A673 (cell line): ENCODE results near the gene MAZ. TPM values are rescaled to one million over a fixed set of nuclear protein-coding genes. Genes with fewer than 3 reads are reported as not detected.

Experiments
- BruUV-seq: library from RNA; stranded (reverse); fragments of 400-500 nt; replicated peaks from 2 replicates; lab custom pipeline; 2021; lab: Mats Ljungman, UMichigan
- CTCF ChIA-PET: fragments of 300-600 bp; sonication (Branson Sonifier 250); formaldehyde crosslinking; loops from one replicate; lab custom pipeline; 2022; ENCODE audit warnings: antibody characterized with exemption; lab: Charles Lee
- POLR2A ChIA-PET: fragments of 300-600 bp; sonication (Branson Sonifier 250); formaldehyde crosslinking; loops from one replicate; lab custom pipeline; 2022; ENCODE audit warnings: antibody characterized with exemption; ENCODE audit not compliant: low non-redundant PET; lab: Charles Lee
- DNase-seq: peaks from one replicate; pipeline ENCODE4 v3.0.0-alpha.2; 2015; ENCODE audit warnings: low spot score
- H3K27ac ChIP-seq: fragments of 200-600 bp; sonication (generic); 2 replicates; pipeline ENCODE4 v1.5.1; 2016; ENCODE audit warnings: mixed run types, low read depth, mild to moderate bottlenecking, mixed read lengths, antibody characterized with exemption, low read length; ENCODE audit not compliant: poor library complexity, severe bottlenecking
- H3K27me3 ChIP-seq: fragments of 200-600 bp; sonication (generic); replicated peaks from 2 replicates; pipeline ENCODE4 v1.6.1; 2017; ENCODE audit warnings: mixed run types, low read depth, mild to moderate bottlenecking, mixed read lengths, antibody characterized with exemption, low read length; ENCODE audit not compliant: insufficient read depth, poor library complexity
- H3K36me3 ChIP-seq: fragments of 200-600 bp; sonication (generic); 2 replicates; pipeline ENCODE4 v1.6.1; 2016; ENCODE audit warnings: mixed run types, mild to moderate bottlenecking, mixed read lengths, antibody characterized with exemption, low read length; ENCODE audit not compliant: insufficient read depth, poor library complexity, severe bottlenecking
- H3K4me1 ChIP-seq: fragments of 200-600 bp; sonication (generic); 2 replicates; pipeline ENCODE4 v1.6.1; 2017; ENCODE audit warnings: mixed run types, mild to moderate bottlenecking, mixed read lengths, antibody characterized with exemption, low read length; ENCODE audit not compliant: insufficient read depth, poor library complexity, severe bottlenecking
- H3K4me3 ChIP-seq: fragments of 200-600 bp; sonication (generic); 2 replicates; pipeline ENCODE4 v1.5.1; 2016; ENCODE audit warnings: low read depth, mixed run types, mild to moderate bottlenecking, mixed read lengths, low read length; ENCODE audit not compliant: poor library complexity, severe bottlenecking
- H3K9me3 ChIP-seq: fragments of 200-600 bp; sonication (generic); 2 replicates; pipeline ENCODE4 v1.6.1; 2016; ENCODE audit warnings: mixed run types, low read depth, mild to moderate bottlenecking, mixed read lengths, antibody characterized with exemption, low read length; ENCODE audit not compliant: poor library complexity, severe bottlenecking
- EZH2 ChIP-seq: fragments of 200-600 bp; sonication (generic); IDR thresholded peaks from 2 replicates; pipeline ENCODE4 v1.6.1; 2017; ENCODE audit warnings: borderline replicate concordance, low read depth, mild to moderate bottlenecking, mixed read lengths, antibody characterized with exemption, low read length; ENCODE audit not compliant: poor library complexity, severe bottlenecking
- intact Hi-C: fragments of 100-400 bp; cut with micrococcal nuclease; formaldehyde crosslinking; loops from one replicate; pipeline ENCODE4 v1.10.0; 2022; ENCODE audit not compliant: unreplicated experiment
- total RNA-seq: library from RNA; stranded (reverse); gene quantifications from 2 replicates; pipeline ENCODE4 v1.2.3, GENCODE V29; 2021
- TF ChIP-seq, protein P1 (sequence below): fragments of 300-800, 200-600 bp; sonication (generic); conservative IDR thresholded peaks from 2 replicates; pipeline ENCODE4 v1.5.1; 2017; ENCODE audit warnings: low read depth, mild to moderate bottlenecking, antibody characterized with exemption, low read length, moderate library complexity, mixed read lengths

Gene MAZ
- total RNA-seq, 1 experiment from 2014 or later = 516 TPM

DNA sequence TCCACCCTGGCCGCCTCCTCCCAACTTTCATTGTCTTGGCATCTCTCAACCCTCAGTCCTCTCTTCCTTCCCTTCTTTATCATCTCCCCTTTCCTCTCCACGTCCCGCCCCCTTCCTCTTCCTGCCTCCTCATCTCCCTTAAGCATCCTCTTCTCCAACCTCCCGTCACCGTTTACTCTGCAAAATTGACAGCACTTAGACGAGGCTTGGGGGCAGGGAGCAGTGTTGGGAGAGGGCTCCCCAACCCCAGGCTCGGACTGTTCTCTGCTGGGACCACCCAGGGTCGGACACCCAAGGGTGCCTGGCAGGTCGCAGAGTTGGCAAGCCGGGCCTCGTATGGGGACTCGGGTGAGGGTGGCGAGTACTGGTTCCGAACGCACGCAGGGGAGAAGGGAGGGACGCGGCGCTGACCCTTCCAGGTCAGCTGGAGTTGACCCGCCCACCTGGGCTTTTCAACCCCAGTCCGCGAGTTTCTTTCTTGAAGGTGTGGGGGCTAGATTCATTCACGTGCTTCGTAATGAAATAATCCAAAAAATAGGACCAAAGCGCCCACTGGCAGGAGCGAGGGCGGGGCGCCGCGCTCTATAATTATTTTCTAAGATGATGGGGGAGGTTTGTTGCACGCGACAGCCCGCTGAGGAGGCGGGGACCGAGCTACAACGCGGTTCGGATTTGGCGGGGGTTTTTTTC, 8.8 kb downstream of the MAZ start:
- Histone ChIP-seq H3K4me1 (peaks cover 48% of the 10 kb centered on the region), H3K9me3 (no peaks in the 10 kb centered on the region), H3K4me3 (peak overlapping the region; percentile 87), H3K27me3 (no peaks in the 10 kb centered on the region), H3K27ac (peak overlapping the region; percentile 92), H3K36me3 (peaks cover 25% of the 10 kb centered on the region)
- CTCF ChIA-PET = interaction anchor here (0.6 to 1.5 kb wide), 5 partner anchors 8 to 216 kb away, joined by 3 to 22 read pairs (median 5); partner anchors contain the start of gene MAZ
- peak; percentile 50 for DNase-seq
- no peak for TF ChIP-seq EZH2
- TF ChIP-seq, protein P1, sequence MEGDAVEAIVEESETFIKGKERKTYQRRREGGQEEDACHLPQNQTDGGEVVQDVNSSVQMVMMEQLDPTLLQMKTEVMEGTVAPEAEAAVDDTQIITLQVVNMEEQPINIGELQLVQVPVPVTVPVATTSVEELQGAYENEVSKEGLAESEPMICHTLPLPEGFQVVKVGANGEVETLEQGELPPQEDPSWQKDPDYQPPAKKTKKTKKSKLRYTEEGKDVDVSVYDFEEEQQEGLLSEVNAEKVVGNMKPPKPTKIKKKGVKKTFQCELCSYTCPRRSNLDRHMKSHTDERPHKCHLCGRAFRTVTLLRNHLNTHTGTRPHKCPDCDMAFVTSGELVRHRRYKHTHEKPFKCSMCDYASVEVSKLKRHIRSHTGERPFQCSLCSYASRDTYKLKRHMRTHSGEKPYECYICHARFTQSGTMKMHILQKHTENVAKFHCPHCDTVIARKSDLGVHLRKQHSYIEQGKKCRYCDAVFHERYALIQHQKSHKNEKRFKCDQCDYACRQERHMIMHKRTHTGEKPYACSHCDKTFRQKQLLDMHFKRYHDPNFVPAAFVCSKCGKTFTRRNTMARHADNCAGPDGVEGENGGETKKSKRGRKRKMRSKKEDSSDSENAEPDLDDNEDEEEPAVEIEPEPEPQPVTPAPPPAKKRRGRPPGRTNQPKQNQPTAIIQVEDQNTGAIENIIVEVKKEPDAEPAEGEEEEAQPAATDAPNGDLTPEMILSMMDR = no peak
- TSS peak; percentile 48 for BruUV-seq
- intact Hi-C loops = loop anchor here (10.0 kb wide), 1 partner anchor 50 kb away; the partner anchor contains the start of gene CDIPT
- POLR2A ChIA-PET = no interaction called here

DNA sequence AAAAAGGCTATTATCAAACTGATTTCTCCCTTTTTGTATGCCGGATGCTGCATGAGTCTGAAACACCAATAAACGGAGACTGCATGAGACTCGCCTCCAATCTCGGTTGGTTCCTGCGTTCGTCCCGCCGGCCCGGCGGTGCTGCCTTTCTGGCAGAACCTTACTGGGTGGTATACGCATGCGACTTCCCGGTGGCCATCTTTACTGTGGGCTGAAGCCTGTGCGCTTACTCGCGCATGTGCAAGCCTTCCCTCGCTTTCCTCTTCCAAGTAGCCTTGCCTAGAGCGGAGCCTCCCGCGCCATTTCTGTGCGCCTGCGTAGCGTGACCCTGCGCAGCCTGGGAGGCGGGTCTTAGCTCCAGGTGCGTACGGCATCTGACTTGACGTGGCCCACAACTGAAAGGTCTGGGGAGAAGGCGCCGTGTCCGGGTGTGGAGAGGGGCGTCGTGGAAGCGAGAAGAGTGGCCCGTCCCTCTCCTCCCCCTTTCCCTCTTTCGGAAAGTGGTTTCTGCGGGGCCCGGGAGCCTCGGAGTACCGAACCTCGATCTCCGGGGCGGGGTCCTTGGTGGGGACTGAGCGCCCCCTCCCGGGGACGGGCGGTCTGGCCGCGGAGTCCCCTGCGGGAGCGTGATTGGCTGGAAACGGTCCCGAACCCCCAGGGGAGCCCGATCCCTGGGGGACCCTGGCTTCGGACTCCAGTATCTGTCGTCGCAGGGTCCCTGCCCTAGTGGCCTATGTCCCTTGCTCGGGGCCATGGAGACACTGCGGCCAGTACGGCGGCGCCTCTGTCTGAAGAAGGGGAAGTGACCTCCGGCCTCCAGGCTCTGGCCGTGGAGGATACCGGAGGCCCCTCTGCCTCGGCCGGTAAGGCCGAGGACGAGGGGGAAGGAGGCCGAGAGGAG, 9.7 kb downstream of the MAZ start, which contains the start of gene PAGR1:
Gene PAGR1, plus strand, starts transcription at position 360 of the 901 bp plus-strand sequence. Its CDS starts 374 bp downstream, at position 734.
- Histone ChIP-seq H3K27ac (peak within 1 kb of the TSS; percentile 92), H3K4me1 (peaks cover 48% of the 10 kb centered on the region), H3K9me3 (no peaks in the 10 kb centered on the region), H3K4me3 (peak within 1 kb of the TSS; percentile 87), H3K27me3 (no peaks in the 10 kb centered on the region), H3K36me3 (peaks cover 22% of the 10 kb centered on the region)
- CTCF ChIA-PET = interaction anchor here (0.6 to 1.5 kb wide), 5 partner anchors 9 to 217 kb away, joined by 3 to 22 read pairs (median 5); partner anchors contain the start of gene MAZ
- intact Hi-C loops = loop anchor here (2.0 to 10.0 kb wide), 2 partner anchors 49 to 115 kb away; partner anchors contain the start of gene CDIPT
- DNase-seq = peak; percentile 99
- POLR2A ChIA-PET = no interaction called here
- BruUV-seq = TSS peak; percentile 21
- TF ChIP-seq, protein P1 = peak; percentile 93
- TF ChIP-seq EZH2 = no peak
